ENCODE results near the gene CUL3. TPM values are rescaled to one million over a fixed set of nuclear protein-coding genes. Genes with fewer than 3 reads are reported as not detected.
A peak's percentile ranks its signal among the peaks of the same experiment; 100 is the strongest.

The CUL3 gene
- total RNA-seq, 1 donor from 2014 or later = 83.6 TPM

DNA sequence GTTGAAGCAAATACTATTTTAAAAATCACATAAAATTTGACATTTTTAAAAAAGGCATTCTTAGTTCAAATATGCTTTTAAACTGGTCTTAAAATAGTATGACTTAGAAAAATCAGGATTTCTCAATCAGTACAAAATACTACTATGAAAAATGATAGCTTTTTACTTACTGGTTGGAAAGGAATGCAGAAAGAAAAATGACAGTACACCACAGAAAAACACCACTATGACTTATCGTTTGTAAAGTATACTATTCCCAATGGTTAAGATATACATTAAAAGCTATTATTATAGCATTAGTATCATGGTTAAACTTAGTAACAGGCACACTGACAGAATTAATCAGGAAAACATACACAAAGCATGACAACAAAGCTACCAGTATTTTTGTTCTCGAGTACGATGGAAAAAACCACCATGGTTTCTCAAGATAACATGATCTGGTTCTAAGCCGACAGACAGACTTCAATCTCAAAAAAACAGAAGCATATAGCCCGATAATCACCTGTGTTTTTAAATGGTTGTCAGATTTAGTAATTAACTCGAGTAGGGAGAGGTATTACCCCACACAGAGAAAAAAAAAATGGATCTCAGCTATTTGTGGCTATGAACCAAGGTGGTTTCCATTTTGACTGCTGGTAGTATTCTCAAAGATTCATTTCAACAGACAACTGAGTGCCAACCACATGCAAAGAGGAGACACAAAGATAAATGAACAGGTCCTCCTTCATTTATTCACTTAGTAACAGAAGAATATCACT, 39.1 kb downstream of the CUL3 start:
- DNase-seq (ENCODE audit: extremely low spot score, unreplicated experiment) = no peak
- Mint-ChIP-seq H3K4me3 (ENCODE audit: unreplicated experiment) (peak overlapping the region; percentile 4), H3K27ac (ENCODE audit: unreplicated experiment) (peak overlapping the region; percentile 75), H3K36me3 (ENCODE audit: unreplicated experiment) (peaks cover 9% of the 10 kb centered on the region), H3K27me3 (ENCODE audit: unreplicated experiment) (no peaks in the 10 kb centered on the region), H3K9me3 (ENCODE audit: unreplicated experiment) (no peaks in the 10 kb centered on the region), H3K4me1 (ENCODE audit: unreplicated experiment) (peaks cover 44% of the 10 kb centered on the region)
- TF ChIP-seq, protein P1, sequence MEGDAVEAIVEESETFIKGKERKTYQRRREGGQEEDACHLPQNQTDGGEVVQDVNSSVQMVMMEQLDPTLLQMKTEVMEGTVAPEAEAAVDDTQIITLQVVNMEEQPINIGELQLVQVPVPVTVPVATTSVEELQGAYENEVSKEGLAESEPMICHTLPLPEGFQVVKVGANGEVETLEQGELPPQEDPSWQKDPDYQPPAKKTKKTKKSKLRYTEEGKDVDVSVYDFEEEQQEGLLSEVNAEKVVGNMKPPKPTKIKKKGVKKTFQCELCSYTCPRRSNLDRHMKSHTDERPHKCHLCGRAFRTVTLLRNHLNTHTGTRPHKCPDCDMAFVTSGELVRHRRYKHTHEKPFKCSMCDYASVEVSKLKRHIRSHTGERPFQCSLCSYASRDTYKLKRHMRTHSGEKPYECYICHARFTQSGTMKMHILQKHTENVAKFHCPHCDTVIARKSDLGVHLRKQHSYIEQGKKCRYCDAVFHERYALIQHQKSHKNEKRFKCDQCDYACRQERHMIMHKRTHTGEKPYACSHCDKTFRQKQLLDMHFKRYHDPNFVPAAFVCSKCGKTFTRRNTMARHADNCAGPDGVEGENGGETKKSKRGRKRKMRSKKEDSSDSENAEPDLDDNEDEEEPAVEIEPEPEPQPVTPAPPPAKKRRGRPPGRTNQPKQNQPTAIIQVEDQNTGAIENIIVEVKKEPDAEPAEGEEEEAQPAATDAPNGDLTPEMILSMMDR (IDR thresholded peaks at IDR 0.05) = no peak

DNA sequence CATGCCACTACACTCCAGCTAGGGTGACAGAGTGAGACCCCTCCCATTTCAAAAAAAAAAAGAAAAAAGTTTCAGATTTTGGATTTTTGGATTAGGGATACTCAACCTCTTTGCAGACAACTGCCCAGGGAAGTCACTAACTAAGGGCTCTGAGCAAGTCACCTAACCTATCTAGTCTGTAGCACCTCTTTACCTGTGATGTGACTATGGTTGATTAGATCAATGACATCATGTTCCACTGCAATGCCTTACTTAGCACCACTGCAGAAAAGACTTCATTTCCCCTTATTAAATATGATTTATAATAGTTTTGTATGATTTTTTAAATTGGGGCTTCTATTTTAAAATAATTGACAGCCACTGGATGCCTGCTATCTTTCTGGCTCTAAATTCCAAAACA, 41.2 kb downstream of the CUL3 start:
- DNase-seq (ENCODE audit: extremely low spot score, unreplicated experiment) = no peak
- Mint-ChIP-seq H3K9me3 (ENCODE audit: unreplicated experiment) (no peaks in the 10 kb centered on the region), H3K4me1 (ENCODE audit: unreplicated experiment) (peaks cover 38% of the 10 kb centered on the region), H3K27ac (ENCODE audit: unreplicated experiment) (no peak overlapping the region), H3K4me3 (ENCODE audit: unreplicated experiment) (no peak overlapping the region), H3K36me3 (ENCODE audit: unreplicated experiment) (peaks cover 18% of the 10 kb centered on the region), H3K27me3 (ENCODE audit: unreplicated experiment) (no peaks in the 10 kb centered on the region)
- TF ChIP-seq, protein P1 (IDR thresholded peaks at IDR 0.05) = no peak

DNA sequence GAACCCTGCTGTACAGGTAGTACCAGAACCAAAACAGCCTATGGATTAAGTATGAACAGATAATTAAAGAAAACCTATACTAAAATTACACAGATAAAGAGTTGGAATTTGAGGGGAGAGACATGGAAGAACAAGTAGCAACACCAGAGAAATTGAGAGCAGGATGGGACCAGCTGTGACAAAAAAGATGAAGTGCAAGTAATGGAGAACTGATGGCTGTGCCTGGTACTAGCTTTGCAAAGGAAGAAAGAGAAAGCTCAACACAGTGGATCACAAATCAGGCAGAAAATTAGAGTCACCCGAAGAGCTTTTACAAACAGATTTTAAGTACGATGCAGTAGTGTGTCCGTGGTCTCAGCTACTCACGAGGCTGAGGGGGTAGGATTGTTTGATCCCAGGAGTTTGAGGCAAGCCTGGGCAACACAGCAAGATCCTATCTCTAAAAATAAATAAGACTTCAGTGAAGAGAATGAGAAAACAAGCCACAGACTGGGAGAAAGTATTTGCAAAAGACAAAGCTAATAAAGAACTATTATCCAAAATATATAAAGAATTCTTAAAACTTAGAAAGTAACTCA, 46.5 kb downstream of the CUL3 start:
- Mint-ChIP-seq H3K4me3 (ENCODE audit: unreplicated experiment) (no peak overlapping the region), H3K9me3 (ENCODE audit: unreplicated experiment) (no peaks in the 10 kb centered on the region), H3K4me1 (ENCODE audit: unreplicated experiment) (peaks cover 10% of the 10 kb centered on the region), H3K27ac (ENCODE audit: unreplicated experiment) (no peak overlapping the region), H3K27me3 (ENCODE audit: unreplicated experiment) (no peaks in the 10 kb centered on the region), H3K36me3 (ENCODE audit: unreplicated experiment) (peaks cover 26% of the 10 kb centered on the region)
- TF ChIP-seq, protein P1 (IDR thresholded peaks at IDR 0.05) = no peak
- DNase-seq (ENCODE audit: extremely low spot score, unreplicated experiment) = no peak

DNA sequence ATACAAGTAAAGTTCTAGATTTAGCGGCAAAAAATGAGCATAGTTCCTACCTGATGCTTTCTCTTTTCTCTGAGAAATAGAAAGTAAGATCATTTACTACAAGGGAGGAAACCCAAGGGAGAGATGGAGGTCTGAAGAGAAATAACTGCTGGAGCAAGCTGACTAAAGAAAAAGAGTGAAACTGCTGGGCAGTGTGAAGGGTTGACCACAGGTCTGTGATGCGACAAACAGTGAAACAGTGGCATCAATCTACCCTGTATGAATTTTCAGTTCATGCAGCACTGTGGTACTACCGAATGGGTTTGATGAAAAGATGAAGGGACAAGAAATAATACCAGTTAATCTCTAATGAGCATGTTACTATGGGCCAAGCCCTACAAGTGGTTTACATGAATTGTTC, 52.2 kb downstream of the CUL3 start:
- H3K9me3 Mint-ChIP-seq (ENCODE audit: unreplicated experiment) = no peaks in the 10 kb centered on the region
- DNase-seq (ENCODE audit: extremely low spot score, unreplicated experiment) = no peak
- H3K4me1 Mint-ChIP-seq (ENCODE audit: unreplicated experiment) = peaks cover 20% of the 10 kb centered on the region
- TF ChIP-seq, protein P1 (IDR thresholded peaks at IDR 0.05) = no peak
- H3K27ac Mint-ChIP-seq (ENCODE audit: unreplicated experiment) = peak overlapping the region; percentile 63
- H3K36me3 Mint-ChIP-seq (ENCODE audit: unreplicated experiment) = peaks cover 30% of the 10 kb centered on the region
- H3K27me3 Mint-ChIP-seq (ENCODE audit: unreplicated experiment) = no peaks in the 10 kb centered on the region
- H3K4me3 Mint-ChIP-seq (ENCODE audit: unreplicated experiment) = no peak overlapping the region

DNA sequence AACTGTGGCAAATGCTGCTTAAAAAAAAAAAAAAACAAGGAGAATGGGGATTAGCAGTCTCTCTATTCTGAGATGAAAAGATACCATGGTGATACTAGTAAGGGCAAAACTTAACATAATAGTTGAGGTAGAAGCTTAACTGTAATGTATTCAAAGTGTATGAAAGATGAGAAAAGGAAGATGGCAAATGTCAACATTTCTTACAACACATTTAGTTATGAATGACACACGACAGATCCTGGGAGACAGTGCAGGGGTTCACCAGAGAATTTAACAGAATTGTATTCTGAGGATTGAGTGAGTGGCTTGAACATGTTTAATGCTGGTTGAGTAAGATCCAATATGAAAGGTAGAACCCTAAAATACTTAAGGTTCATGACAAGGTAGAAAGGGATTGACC, 52.7 kb downstream of the CUL3 start:
- H3K36me3 Mint-ChIP-seq (ENCODE audit: unreplicated experiment) = peaks cover 30% of the 10 kb centered on the region
- H3K4me3 Mint-ChIP-seq (ENCODE audit: unreplicated experiment) = no peak overlapping the region
- no peaks in the 10 kb centered on the region for H3K9me3 Mint-ChIP-seq (ENCODE audit: unreplicated experiment)
- no peak for DNase-seq (ENCODE audit: extremely low spot score, unreplicated experiment)
- TF ChIP-seq, protein P1 (IDR thresholded peaks at IDR 0.05) = no peak
- no peak overlapping the region for H3K27ac Mint-ChIP-seq (ENCODE audit: unreplicated experiment)
- H3K4me1 Mint-ChIP-seq (ENCODE audit: unreplicated experiment) = peaks cover 22% of the 10 kb centered on the region
- no peaks in the 10 kb centered on the region for H3K27me3 Mint-ChIP-seq (ENCODE audit: unreplicated experiment)

Data from osteocyte (in vitro differentiated cells).